HK-2 (cell line): ENCODE data around the gene CDKN1A.

Experiments used
- DNase-seq: peaks from one replicate; pipeline ENCODE4 v3.0.0-alpha.2; 2018; ENCODE audit not compliant: unreplicated experiment

The CDKN1A gene

GRCh38 chr6:36655085-36655724 lies 23.3 kb upstream of the CDKN1A start:
- no peak for DNase-seq

GRCh38 chr6:36656441-36656840 lies 22.1 kb upstream of the CDKN1A start:
- peak; percentile 43 for DNase-seq

GRCh38 chr6:36657271-36657670 lies 21.2 kb upstream of the CDKN1A start:
- DNase-seq: no peak

- peak; percentile 67 for DNase-seq
These were observed 20.5 kb upstream of the CDKN1A start for GRCh38 chr6:36657942-36658544.

GRCh38 chr6:36659271-36659670 lies 19.2 kb upstream of the CDKN1A start:
- no peak for DNase-seq

- DNase-seq: no peak
These were observed 17.6 kb upstream of the CDKN1A start for GRCh38 chr6:36660771-36661471.

- DNase-seq: no peak
These were observed 16.1 kb upstream of the CDKN1A start for GRCh38 chr6:36662380-36662779.

GRCh38 chr6:36662827-36663256 lies 15.7 kb upstream of the CDKN1A start:
- DNase-seq: no peak

- no peak for DNase-seq
These were observed 14.7 kb upstream of the CDKN1A start for GRCh38 chr6:36663504-36664446.

GRCh38 chr6:36665180-36665579 lies 13.3 kb upstream of the CDKN1A start:
- no peak for DNase-seq

- DNase-seq: no peak
These were observed 12.2 kb upstream of the CDKN1A start for GRCh38 chr6:36666287-36666686.

GRCh38 chr6:36666826-36667591 lies 11.5 kb upstream of the CDKN1A start:
- DNase-seq: peak; percentile 91

GRCh38 chr6:36668591-36668990 lies 9.9 kb upstream of the CDKN1A start:
- DNase-seq: no peak

GRCh38 chr6:36669002-36669401 lies 9.5 kb upstream of the CDKN1A start:
- no peak for DNase-seq

- DNase-seq: no peak
These were observed 8.2 kb upstream of the CDKN1A start for GRCh38 chr6:36670271-36670670.

- no peak for DNase-seq
These were observed 6.7 kb upstream of the CDKN1A start for GRCh38 chr6:36671687-36672375.

- DNase-seq: no peak
These were observed 4.6 kb upstream of the CDKN1A start for GRCh38 chr6:36673882-36674281.

GRCh38 chr6:36674942-36675341 lies 3.6 kb upstream of the CDKN1A start:
- DNase-seq: no peak

GRCh38 chr6:36676141-36677058 lies 2.1 kb upstream of the CDKN1A start:
- no peak for DNase-seq
